ENCODE measurements around the gene CYP2C9.

DNA sequence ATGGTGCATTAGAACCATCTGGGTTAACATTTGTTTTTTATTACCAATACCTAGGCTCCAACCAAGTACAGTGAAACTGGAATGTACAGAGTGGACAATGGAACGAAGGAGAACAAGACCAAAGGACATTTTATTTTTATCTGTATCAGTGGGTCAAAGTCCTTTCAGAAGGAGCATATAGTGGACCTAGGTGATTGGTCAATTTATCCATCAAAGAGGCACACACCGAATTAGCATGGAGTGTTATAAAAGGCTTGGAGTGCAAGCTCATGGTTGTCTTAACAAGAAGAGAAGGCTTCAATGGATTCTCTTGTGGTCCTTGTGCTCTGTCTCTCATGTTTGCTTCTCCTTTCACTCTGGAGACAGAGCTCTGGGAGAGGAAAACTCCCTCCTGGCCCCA is at the start of gene CYP2C9:
- TF ChIP-seq, protein P1, sequence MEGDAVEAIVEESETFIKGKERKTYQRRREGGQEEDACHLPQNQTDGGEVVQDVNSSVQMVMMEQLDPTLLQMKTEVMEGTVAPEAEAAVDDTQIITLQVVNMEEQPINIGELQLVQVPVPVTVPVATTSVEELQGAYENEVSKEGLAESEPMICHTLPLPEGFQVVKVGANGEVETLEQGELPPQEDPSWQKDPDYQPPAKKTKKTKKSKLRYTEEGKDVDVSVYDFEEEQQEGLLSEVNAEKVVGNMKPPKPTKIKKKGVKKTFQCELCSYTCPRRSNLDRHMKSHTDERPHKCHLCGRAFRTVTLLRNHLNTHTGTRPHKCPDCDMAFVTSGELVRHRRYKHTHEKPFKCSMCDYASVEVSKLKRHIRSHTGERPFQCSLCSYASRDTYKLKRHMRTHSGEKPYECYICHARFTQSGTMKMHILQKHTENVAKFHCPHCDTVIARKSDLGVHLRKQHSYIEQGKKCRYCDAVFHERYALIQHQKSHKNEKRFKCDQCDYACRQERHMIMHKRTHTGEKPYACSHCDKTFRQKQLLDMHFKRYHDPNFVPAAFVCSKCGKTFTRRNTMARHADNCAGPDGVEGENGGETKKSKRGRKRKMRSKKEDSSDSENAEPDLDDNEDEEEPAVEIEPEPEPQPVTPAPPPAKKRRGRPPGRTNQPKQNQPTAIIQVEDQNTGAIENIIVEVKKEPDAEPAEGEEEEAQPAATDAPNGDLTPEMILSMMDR (IDR thresholded peaks at IDR 0.05): no peak
- peak; percentile 28 for TF ChIP-seq POLR2A (IDR thresholded peaks at IDR 0.05)
